GM12865 (cell line): ENCODE results near the gene TRIO.
"Not testable (repeated sequence)": the region's sequence is repeated elsewhere in the genome, so short reads cannot be mapped to it uniquely, and the experiment has no call there.

Experiments
- DNase-seq: peaks from one replicate; pipeline ENCODE4 v3.0.0; 2010; ENCODE audit warnings: low read depth
- H3K4me3 ChIP-seq: 2 replicates; pipeline ENCODE4 v1.5.1; 2011; ENCODE audit warnings: mild to moderate bottlenecking, low read depth, low read length, control low read depth
- CTCF ChIP-seq: IDR thresholded peaks from 2 replicates; pipeline ENCODE4 v1.5.1; 2011; ENCODE audit warnings: low read length, control low read depth, low read depth, inconsistent platforms; ENCODE audit not compliant: insufficient read depth; ENCODE audit errors: missing control alignments

The TRIO gene

GRCh38 chr5:14545308-14545707 is 402.2 kb downstream of the TRIO start:
- TF ChIP-seq CTCF, result no peak
- no peak for DNase-seq
- H3K4me3 ChIP-seq, result no peak overlapping the region

- TF ChIP-seq CTCF, result no peak
Observed at GRCh38 chr5:14545862-14546261, 402.7 kb downstream of the TRIO start.

GRCh38 chr5:14547666-14548065 is 404.5 kb downstream of the TRIO start:
- TF ChIP-seq CTCF, result no peak
- no peak for DNase-seq
- no peak overlapping the region for H3K4me3 ChIP-seq

More at GRCh38 chr5:14545862-14546261, 402.7 kb downstream of the TRIO start:
- no peak for DNase-seq
- H3K4me3 ChIP-seq, result no peak overlapping the region

GRCh38 chr5:14551211-14551610 is 408.1 kb downstream of the TRIO start:
- TF ChIP-seq CTCF, result no peak
- DNase-seq, result no peak

GRCh38 chr5:14552017-14552416 is 408.9 kb downstream of the TRIO start:
- TF ChIP-seq CTCF, result no peak
- DNase-seq, result no peak
- no peak overlapping the region for H3K4me3 ChIP-seq

More at GRCh38 chr5:14551211-14551610, 408.1 kb downstream of the TRIO start:
- H3K4me3 ChIP-seq, result no peak overlapping the region

GRCh38 chr5:14554288-14554687 is 411.1 kb downstream of the TRIO start:
- not testable (repeated sequence) for DNase-seq

GRCh38 chr5:14556015-14556414 is 412.9 kb downstream of the TRIO start:
- TF ChIP-seq CTCF, result no peak
- no peak overlapping the region for H3K4me3 ChIP-seq
- DNase-seq, result no peak

More at GRCh38 chr5:14554288-14554687, 411.1 kb downstream of the TRIO start:
- not testable (repeated sequence) for H3K4me3 ChIP-seq
